Upper lobe of right lung (tissue), 1 donor: ENCODE measurements around the gene LTB4R. TPM values are rescaled to one million over a fixed set of nuclear protein-coding genes. Genes with fewer than 3 reads are reported as not detected.

Source experiments
- ATAC-seq: fragments of 200-7000 bp; cut with Tn5 transposase; one replicate; pipeline ENCODE4 v1.9.1; 2020; ENCODE audit warnings: mild to moderate bottlenecking, moderate library complexity
- DNase-seq: peaks from one replicate; pipeline ENCODE4 v3.0.0-alpha.2; 2020
- H3K27ac ChIP-seq: fragments of 200-600 bp; one replicate; pipeline ENCODE4 v1.8.0; 2022
- H3K27me3 ChIP-seq: fragments of 200-600 bp; one replicate; pipeline ENCODE4 v1.8.0; 2022; ENCODE audit warnings: mild to moderate bottlenecking
- H3K36me3 ChIP-seq: fragments of 200-600 bp; one replicate; pipeline ENCODE4 v1.8.0; 2022
- H3K4me1 ChIP-seq: fragments of 200-600 bp; one replicate; pipeline ENCODE4 v1.8.0; 2022
- H3K4me3 ChIP-seq: fragments of 200-600 bp; one replicate; pipeline ENCODE4 v1.8.0; 2022; ENCODE audit warnings: mild to moderate bottlenecking
- H3K9me3 ChIP-seq: fragments of 200-600 bp; one replicate; pipeline ENCODE4 v1.8.0; 2022
- intact Hi-C: fragments of 100-400 bp; cut with DNase I; formaldehyde crosslinking; loops from one replicate; pipeline ENCODE4 v1.11.0; 2022
- long read RNA-seq: library from polyadenylated mRNA; unstranded; transcript quantifications from one replicate; pipeline ENCODE4 v2.0.0, GENCODE V29; 2021
- total RNA-seq: library from RNA; stranded (reverse); fragmentation: NEBNext Ultra II Directional; extraction: Animal tissue kit (Norgen Biotek cat#: 25700); gene quantifications from one replicate; pipeline ENCODE4 v1.2.1, GENCODE V29; 2021
- TF ChIP-seq, protein P1 (sequence below): fragments of 200-600 bp; IDR thresholded peaks from one replicate; pipeline ENCODE4 v1.8.0; 2022; ENCODE audit warnings: antibody characterized with exemption
- donor health status: DM: no; HTN: yes; CAD: no; lungs with severe emphysema.

LTB4R gene, protein sequence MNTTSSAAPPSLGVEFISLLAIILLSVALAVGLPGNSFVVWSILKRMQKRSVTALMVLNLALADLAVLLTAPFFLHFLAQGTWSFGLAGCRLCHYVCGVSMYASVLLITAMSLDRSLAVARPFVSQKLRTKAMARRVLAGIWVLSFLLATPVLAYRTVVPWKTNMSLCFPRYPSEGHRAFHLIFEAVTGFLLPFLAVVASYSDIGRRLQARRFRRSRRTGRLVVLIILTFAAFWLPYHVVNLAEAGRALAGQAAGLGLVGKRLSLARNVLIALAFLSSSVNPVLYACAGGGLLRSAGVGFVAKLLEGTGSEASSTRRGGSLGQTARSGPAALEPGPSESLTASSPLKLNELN
- total RNA-seq: 9.8 TPM
- long read RNA-seq, full-length matches to known transcripts: 16 of 25 reads
- long read RNA-seq, partial matches to known transcripts: 0 of 25 reads
- long read RNA-seq, other reads (novel, unspliced or antisense): 9 of 25 reads

DNA sequence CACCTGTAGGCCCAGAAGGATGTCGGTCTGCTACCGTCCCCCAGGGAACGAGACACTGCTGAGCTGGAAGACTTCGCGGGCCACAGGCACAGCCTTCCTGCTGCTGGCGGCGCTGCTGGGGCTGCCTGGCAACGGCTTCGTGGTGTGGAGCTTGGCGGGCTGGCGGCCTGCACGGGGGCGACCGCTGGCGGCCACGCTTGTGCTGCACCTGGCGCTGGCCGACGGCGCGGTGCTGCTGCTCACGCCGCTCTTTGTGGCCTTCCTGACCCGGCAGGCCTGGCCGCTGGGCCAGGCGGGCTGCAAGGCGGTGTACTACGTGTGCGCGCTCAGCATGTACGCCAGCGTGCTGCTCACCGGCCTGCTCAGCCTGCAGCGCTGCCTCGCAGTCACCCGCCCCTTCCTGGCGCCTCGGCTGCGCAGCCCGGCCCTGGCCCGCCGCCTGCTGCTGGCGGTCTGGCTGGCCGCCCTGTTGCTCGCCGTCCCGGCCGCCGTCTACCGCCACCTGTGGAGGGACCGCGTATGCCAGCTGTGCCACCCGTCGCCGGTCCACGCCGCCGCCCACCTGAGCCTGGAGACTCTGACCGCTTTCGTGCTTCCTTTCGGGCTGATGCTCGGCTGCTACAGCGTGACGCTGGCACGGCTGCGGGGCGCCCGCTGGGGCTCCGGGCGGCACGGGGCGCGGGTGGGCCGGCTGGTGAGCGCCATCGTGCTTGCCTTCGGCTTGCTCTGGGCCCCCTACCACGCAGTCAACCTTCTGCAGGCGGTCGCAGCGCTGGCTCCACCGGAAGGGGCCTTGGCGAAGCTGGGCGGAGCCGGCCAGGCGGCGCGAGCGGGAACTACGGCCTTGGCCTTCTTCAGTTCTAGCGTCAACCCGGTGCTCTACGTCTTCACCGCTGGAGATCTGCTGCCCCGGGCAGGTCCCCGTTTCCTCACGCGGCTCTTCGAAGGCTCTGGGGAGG lies at the start of gene LTB4R:
Gene LTB4R (plus strand): TSS at position 857 of the 959 bp plus-strand sequence. CDS start 4,150 bp downstream, outside the sequence.
- TF ChIP-seq, protein P1, sequence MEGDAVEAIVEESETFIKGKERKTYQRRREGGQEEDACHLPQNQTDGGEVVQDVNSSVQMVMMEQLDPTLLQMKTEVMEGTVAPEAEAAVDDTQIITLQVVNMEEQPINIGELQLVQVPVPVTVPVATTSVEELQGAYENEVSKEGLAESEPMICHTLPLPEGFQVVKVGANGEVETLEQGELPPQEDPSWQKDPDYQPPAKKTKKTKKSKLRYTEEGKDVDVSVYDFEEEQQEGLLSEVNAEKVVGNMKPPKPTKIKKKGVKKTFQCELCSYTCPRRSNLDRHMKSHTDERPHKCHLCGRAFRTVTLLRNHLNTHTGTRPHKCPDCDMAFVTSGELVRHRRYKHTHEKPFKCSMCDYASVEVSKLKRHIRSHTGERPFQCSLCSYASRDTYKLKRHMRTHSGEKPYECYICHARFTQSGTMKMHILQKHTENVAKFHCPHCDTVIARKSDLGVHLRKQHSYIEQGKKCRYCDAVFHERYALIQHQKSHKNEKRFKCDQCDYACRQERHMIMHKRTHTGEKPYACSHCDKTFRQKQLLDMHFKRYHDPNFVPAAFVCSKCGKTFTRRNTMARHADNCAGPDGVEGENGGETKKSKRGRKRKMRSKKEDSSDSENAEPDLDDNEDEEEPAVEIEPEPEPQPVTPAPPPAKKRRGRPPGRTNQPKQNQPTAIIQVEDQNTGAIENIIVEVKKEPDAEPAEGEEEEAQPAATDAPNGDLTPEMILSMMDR: peak; percentile 46
- H3K9me3 ChIP-seq: no peaks in the 10 kb centered on the region
- H3K4me3 ChIP-seq: peak within 1 kb of the TSS; percentile 58
- peaks cover 1% of the 10 kb centered on the region for H3K27me3 ChIP-seq
- DNase-seq (peak; percentile 90), ATAC-seq (peak; percentile 83)
- H3K36me3 ChIP-seq: peaks cover 14% of the 10 kb centered on the region
- peaks cover 68% of the 10 kb centered on the region for H3K4me1 ChIP-seq
- intact Hi-C loops: no loop called here
- H3K27ac ChIP-seq: peak within 1 kb of the TSS; percentile 90

DNA sequence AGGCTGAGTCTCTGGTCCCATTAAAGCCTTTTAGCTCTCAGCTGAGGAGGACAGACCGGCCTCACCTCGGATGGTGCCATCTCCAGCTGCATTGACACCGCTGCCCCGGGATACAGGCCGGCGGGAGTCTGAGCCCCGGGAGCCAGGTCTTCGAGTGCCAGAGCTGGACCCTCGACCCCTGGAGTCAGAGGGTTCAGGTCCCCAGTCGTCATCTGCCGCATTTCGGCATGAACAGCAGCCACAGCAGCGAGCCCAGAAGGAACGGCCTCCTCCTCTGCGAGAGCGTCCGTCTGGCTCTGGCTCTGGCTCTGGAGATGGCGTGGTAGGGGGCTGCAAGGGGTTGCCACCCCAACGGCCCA lies 49.4 kb upstream of the LTB4R start:
- TF ChIP-seq, protein P1: no peak
- ATAC-seq: no peak
- intact Hi-C loops: no loop called here
- no peak for DNase-seq
- no peak overlapping the region for H3K4me3 ChIP-seq
- H3K27me3 ChIP-seq: no peaks in the 10 kb centered on the region
- H3K36me3 ChIP-seq: peaks cover 20% of the 10 kb centered on the region
- H3K4me1 ChIP-seq: peaks cover 5% of the 10 kb centered on the region
- H3K9me3 ChIP-seq: no peaks in the 10 kb centered on the region
- no peak overlapping the region for H3K27ac ChIP-seq

DNA sequence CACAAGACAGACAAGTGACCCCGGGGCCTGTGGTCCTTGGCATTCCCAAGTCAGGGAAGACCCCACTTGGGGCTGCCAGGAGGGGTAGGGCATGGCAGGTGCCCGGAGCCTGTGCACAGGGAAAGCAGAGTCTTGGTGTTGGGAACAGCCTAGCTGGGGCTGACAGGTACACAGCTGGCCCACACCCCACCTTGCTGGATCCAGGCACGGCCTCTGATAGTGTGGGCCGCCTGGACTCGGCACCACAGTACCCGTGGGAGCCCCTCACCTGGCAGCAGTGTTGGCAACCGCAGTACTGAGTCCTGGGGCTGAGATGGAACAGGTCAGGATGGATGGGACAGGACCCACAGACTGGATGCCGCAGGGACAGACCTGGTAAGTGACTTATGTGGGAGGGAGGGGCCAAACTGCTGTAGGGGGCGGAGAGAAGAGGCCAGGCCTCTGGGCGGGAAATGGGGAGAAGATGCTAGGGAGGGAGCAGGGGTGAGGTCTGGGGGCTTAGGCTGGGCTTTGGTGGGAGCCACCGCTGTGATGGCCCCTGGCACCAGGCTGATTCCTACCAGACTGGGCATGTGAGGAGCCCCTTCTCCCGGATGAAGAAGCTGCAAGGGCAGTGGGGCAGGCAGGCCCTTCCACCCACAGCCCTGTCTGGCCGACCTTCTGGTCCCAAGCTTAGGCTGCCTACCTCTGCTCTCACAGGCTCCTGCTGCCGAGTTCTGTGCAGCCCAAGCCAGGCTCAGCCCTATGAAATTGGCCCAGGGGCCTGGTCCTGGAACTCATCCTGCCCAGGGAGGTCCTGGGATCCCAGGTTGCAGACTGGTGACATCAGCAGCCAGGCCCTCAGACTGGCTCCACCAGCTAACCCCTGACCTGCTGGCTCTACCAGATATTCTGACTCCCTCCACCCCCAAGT lies 48.2 kb upstream of the LTB4R start, which contains the start of gene TGM1:
Gene TGM1 (minus strand): TSS at position 357 of the 913 bp plus-strand sequence. CDS start 825 bp downstream, outside the sequence.
- no peak for ATAC-seq

DNA sequence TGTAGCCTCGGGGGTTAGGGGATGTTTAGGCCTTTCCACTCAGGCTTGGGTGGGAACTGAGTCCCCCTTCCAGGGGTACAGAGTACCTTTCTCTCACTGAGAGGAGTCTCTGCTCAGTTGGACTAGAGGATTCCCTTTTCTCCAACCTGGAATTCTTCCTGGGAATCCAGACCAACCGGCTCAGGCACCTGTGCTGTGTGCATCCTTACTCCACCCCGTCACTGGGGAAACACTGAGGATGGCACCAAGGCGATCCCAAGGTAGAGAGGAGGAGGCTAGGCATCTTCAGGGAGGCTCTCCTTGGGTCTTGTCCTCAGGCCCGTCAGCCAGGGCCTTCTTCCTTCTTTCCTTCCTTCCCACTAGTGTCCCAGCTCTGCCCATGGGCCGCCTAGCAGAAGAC lies 47.5 kb upstream of the LTB4R start:
- Histone ChIP-seq H3K4me1 (peaks cover 4% of the 10 kb centered on the region), H3K4me3 (no peak overlapping the region), H3K27me3 (no peaks in the 10 kb centered on the region), H3K9me3 (no peaks in the 10 kb centered on the region), H3K36me3 (peaks cover 31% of the 10 kb centered on the region), H3K27ac (no peak overlapping the region)
- DNase-seq (no peak), ATAC-seq (no peak)
- TF ChIP-seq, protein P1: no peak
- intact Hi-C loops: no loop called here

More for the DNA sequence above, 48.2 kb upstream of the LTB4R start, which contains the start of gene TGM1:
- no peak within 1 kb of the TSS for H3K27ac ChIP-seq
- intact Hi-C loops: no loop called here
- peaks cover 28% of the 10 kb centered on the region for H3K36me3 ChIP-seq
- H3K27me3 ChIP-seq: no peaks in the 10 kb centered on the region
- H3K4me1 ChIP-seq: peaks cover 5% of the 10 kb centered on the region
- no peaks in the 10 kb centered on the region for H3K9me3 ChIP-seq
- DNase-seq: no peak
- H3K4me3 ChIP-seq: no peak within 1 kb of the TSS
- TF ChIP-seq, protein P1: no peak

DNA sequence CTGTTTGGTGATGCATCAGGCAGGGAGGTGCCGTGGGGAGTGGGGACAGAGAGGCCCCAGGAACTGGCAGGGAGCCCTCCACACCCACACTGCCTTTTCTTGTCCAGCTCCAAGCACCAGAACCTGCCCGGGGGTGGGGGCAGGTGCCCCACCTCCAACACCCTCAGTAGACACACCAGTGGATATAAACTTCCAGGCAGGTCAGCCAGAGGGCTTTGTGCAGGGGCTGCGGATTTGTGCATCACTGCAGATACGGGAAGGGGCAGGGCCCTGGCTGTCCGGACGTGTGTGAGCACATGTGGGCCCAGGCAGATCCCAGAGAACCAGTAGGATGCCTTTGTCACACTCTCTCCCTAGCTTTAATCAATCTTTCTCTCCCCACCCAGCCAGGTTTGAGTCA lies 47.0 kb upstream of the LTB4R start:
- no peaks in the 10 kb centered on the region for H3K27me3 ChIP-seq
- peaks cover 35% of the 10 kb centered on the region for H3K36me3 ChIP-seq
- no peaks in the 10 kb centered on the region for H3K9me3 ChIP-seq
- no peak for ATAC-seq
- H3K4me3 ChIP-seq: no peak overlapping the region
- no peaks in the 10 kb centered on the region for H3K4me1 ChIP-seq
- intact Hi-C loops: no loop called here
- no peak for DNase-seq
- TF ChIP-seq, protein P1: no peak
- H3K27ac ChIP-seq: no peak overlapping the region
